IMR-90 (cell line): Measurements from ENCODE around the gene ZNF362. TPM values are rescaled to one million over a fixed set of nuclear protein-coding genes. Genes with fewer than 3 reads are reported as not detected.

ENCODE experiments used
- ATAC-seq: fragments of 200-7000 bp; cut with Tn5 transposase; 2 replicates; pipeline ENCODE4 v1.9.1; 2020; ENCODE audit warnings: low read depth, mild to moderate bottlenecking, moderate library complexity
- BruUV-seq: library from RNA; stranded (reverse); fragments of 400-500 nt; replicated peaks from 2 replicates; lab custom pipeline; 2021; lab: Mats Ljungman, UMichigan
- CTCF ChIA-PET: fragments of 300-600 bp; formaldehyde crosslinking; extraction: SDS; loops from one replicate; lab custom pipeline; 2021; ENCODE audit warnings: antibody characterized with exemption; lab: Yijun Ruan, JAX
- POLR2A ChIA-PET: fragments of 300-600 bp; sonication (Branson Sonifier 250); formaldehyde crosslinking; loops from one replicate; lab custom pipeline; 2022; ENCODE audit warnings: antibody characterized with exemption; ENCODE audit not compliant: unreplicated experiment; lab: Charles Lee
- DNase-seq: peaks from one replicate; pipeline ENCODE4 v3.0.0; 2013
- H2AFZ ChIP-seq: replicated peaks from 2 replicates; pipeline ENCODE3; 2013; ENCODE audit warnings: low read length, mild to moderate bottlenecking; ENCODE audit not compliant: poor library complexity
- H2AK5ac ChIP-seq: 2 replicates; pipeline ENCODE4 v1.6.1; 2013; ENCODE audit warnings: low read depth, low read length, inconsistent platforms
- H2AK9ac ChIP-seq: replicated peaks from 2 replicates; pipeline ENCODE3; 2013; ENCODE audit warnings: mild to moderate bottlenecking, low read depth, low read length, moderate library complexity; ENCODE audit not compliant: poor library complexity
- H2BK120ac ChIP-seq: 2 replicates; pipeline ENCODE4 v1.6.1; 2013; ENCODE audit warnings: low read depth, low read length, inconsistent platforms
- H2BK15ac ChIP-seq: 3 replicates; pipeline ENCODE4 v1.6.1; 2013; ENCODE audit warnings: low read depth, low read length, inconsistent platforms
- H2BK20ac ChIP-seq: 2 replicates; pipeline ENCODE4 v1.6.1; 2013; ENCODE audit warnings: low read depth, mild to moderate bottlenecking, inconsistent platforms, low read length, moderate library complexity
- H2BK5ac ChIP-seq: 2 replicates; pipeline ENCODE4 v1.6.1; 2013; ENCODE audit warnings: mild to moderate bottlenecking, low read depth, low read length, inconsistent platforms; ENCODE audit not compliant: poor library complexity, severe bottlenecking
- H3K14ac ChIP-seq: replicated peaks from 2 replicates; pipeline ENCODE4 v1.6.1; 2013; ENCODE audit warnings: low read depth, low read length, inconsistent platforms
- H3K18ac ChIP-seq: 2 replicates; pipeline ENCODE4 v1.6.1; 2013; ENCODE audit warnings: low read depth, low read length, control low read depth
- H3K23ac ChIP-seq: 2 replicates; pipeline ENCODE4 v1.6.1; 2013; ENCODE audit warnings: low read depth, low read length, inconsistent platforms
- H3K27ac ChIP-seq: 2 replicates; pipeline ENCODE4 v1.5.1; 2013; ENCODE audit warnings: mild to moderate bottlenecking, control low read depth, low read length; ENCODE audit not compliant: insufficient read depth
- H3K27me3 ChIP-seq: 2 replicates; pipeline ENCODE4 v1.6.1; 2013; ENCODE audit warnings: low read length; ENCODE audit not compliant: control insufficient read depth, insufficient read depth
- H3K36me3 ChIP-seq: 2 replicates; pipeline ENCODE4 v1.6.1; 2013; ENCODE audit warnings: low read length, mixed read lengths; ENCODE audit not compliant: control insufficient read depth, insufficient read depth
- H3K4ac ChIP-seq: 2 replicates; pipeline ENCODE4 v1.6.1; 2013; ENCODE audit warnings: low read depth, low read length, inconsistent platforms
- H3K4me1 ChIP-seq: 2 replicates; pipeline ENCODE4 v1.6.1; 2013; ENCODE audit warnings: low read length, mixed read lengths; ENCODE audit not compliant: control insufficient read depth, insufficient read depth
- H3K4me2 ChIP-seq: 2 replicates; pipeline ENCODE4 v1.6.1; 2013; ENCODE audit warnings: low read depth, mild to moderate bottlenecking, control low read depth, low read length, moderate library complexity
- H3K4me3 ChIP-seq: 2 replicates; pipeline ENCODE4 v1.5.1; 2013; ENCODE audit warnings: low read depth, mild to moderate bottlenecking, control low read depth, low read length, moderate library complexity; ENCODE audit not compliant: insufficient read depth
- H3K56ac ChIP-seq: 2 replicates; pipeline ENCODE4 v1.6.1; 2013; ENCODE audit warnings: low read length, inconsistent platforms; ENCODE audit not compliant: insufficient read depth; ENCODE audit errors: extremely low read depth
- H3K79me1 ChIP-seq, 2 experiments: 2 replicates each; pipeline ENCODE4 v1.6.1; 2013; ENCODE audit warnings: low read length in 2 of 2, inconsistent platforms in 1 of 2, low read depth in 1 of 2
- H3K9ac ChIP-seq: 2 replicates; pipeline ENCODE4 v1.6.1; 2013; ENCODE audit warnings: low read depth, low read length, control low read depth
- H3K9me1 ChIP-seq: 2 replicates; pipeline ENCODE4 v1.6.1; 2013; ENCODE audit warnings: low read length, inconsistent platforms; ENCODE audit not compliant: insufficient read depth
- H3K9me3 ChIP-seq: 2 replicates; pipeline ENCODE4 v1.6.1; 2013; ENCODE audit warnings: low read length; ENCODE audit not compliant: control insufficient read depth, insufficient read depth
- H4K20me1 ChIP-seq: 2 replicates; pipeline ENCODE4 v1.6.1; 2013; ENCODE audit warnings: low read length, inconsistent platforms; ENCODE audit not compliant: insufficient read depth
- H4K5ac ChIP-seq: 2 replicates; pipeline ENCODE4 v1.6.1; 2013; ENCODE audit warnings: mild to moderate bottlenecking, low read depth, low read length, control low read depth
- H4K8ac ChIP-seq, 2 experiments: 2 replicates each; pipeline ENCODE4 v1.6.1; 2013; ENCODE audit warnings: low read depth in 2 of 2, low read length in 2 of 2, control low read depth in 1 of 2, inconsistent platforms in 1 of 2
- H4K91ac ChIP-seq: 2 replicates; pipeline ENCODE4 v1.6.1; 2013; ENCODE audit warnings: low read depth, low read length, inconsistent platforms; ENCODE audit not compliant: insufficient read depth
- CHD1 ChIP-seq: IDR thresholded peaks from 2 replicates; pipeline ENCODE4 v1.6.1; 2012; ENCODE audit warnings: low read depth, low read length, improper control_type of control experiment
- CTCF ChIP-seq: conservative IDR thresholded peaks from 2 replicates; pipeline ENCODE4 v1.5.1; 2012; ENCODE audit warnings: mild to moderate bottlenecking, low read depth, low read length, improper control_type of control experiment
- ELK1 ChIP-seq: fragments of 150-350 bp; IDR thresholded peaks from 2 replicates; pipeline ENCODE4 v1.6.1; 2016; ENCODE audit warnings: low read depth, mild to moderate bottlenecking, low read length, moderate library complexity, borderline replicate concordance
- FOS ChIP-seq: fragments of 150-350 bp; IDR thresholded peaks from 2 replicates; pipeline ENCODE4 v1.6.1; 2016; ENCODE audit warnings: low read depth, low read length
- MAFK ChIP-seq: IDR thresholded peaks from 2 replicates; pipeline ENCODE4 v1.6.1; 2012; ENCODE audit warnings: low read depth, low read length, improper control_type of control experiment
- MAZ ChIP-seq: IDR thresholded peaks from 2 replicates; pipeline ENCODE4 v1.6.1; 2012; ENCODE audit warnings: low read depth, mild to moderate bottlenecking, low read length, improper control_type of control experiment, moderate library complexity, borderline replicate concordance
- NFE2L2 ChIP-seq: fragments of 150-350 bp; IDR thresholded peaks from 2 replicates; pipeline ENCODE4 v1.6.1; 2016; ENCODE audit warnings: low read depth, mild to moderate bottlenecking, low read length
- POLR2A ChIP-seq: IDR thresholded peaks from 2 replicates; pipeline ENCODE4 v1.6.1; 2012; ENCODE audit warnings: mild to moderate bottlenecking, low read depth, low read length
- RCOR1 ChIP-seq: IDR thresholded peaks from 2 replicates; pipeline ENCODE4 v1.6.1; 2012; ENCODE audit warnings: mild to moderate bottlenecking, low read length, improper control_type of control experiment; ENCODE audit not compliant: insufficient replicate concordance
- RFX5 ChIP-seq: IDR thresholded peaks from 2 replicates; pipeline ENCODE4 v1.8.0; 2012; ENCODE audit warnings: low read depth, mild to moderate bottlenecking, low read length, moderate library complexity
- SMC3 ChIP-seq: fragments of 150-350 bp; IDR thresholded peaks from 2 replicates; pipeline ENCODE4 v1.6.1; 2016; ENCODE audit warnings: low read depth, mild to moderate bottlenecking, antibody characterized with exemption, low read length, moderate library complexity
- WGBS, 2 experiments: methylation state at CpG; one replicate each; pipeline versions ENCODE4 v1.1.5 to v1.1.7; 2013; ENCODE audit warnings: missing lambda C conversion rate in 2 of 2; ENCODE audit not compliant: insufficient read length in 1 of 2; ENCODE audit errors: extremely low coverage in 2 of 2; 5-methylcytosine and 5-hydroxymethylcytosine counted together
- dilution Hi-C: fragments of 300-500 bp; cut with HindIII; formaldehyde crosslinking; loops from one replicate; pipeline ENCODE4 v1.14.3; 2018; ENCODE audit warnings: low sequenced_read_pairs; ENCODE audit not compliant: unreplicated experiment
- in situ Hi-C: fragments of 300-500 bp; cut with MboI; formaldehyde crosslinking; loops from 3 replicates; pipeline ENCODE4 v1.14.3; 2019; ENCODE audit warnings: low sequenced_read_pairs, inconsistent platforms, mixed read lengths
- intact Hi-C: fragments of 100-400 bp; cut with micrococcal nuclease; formaldehyde crosslinking; loops from 2 replicates; pipeline ENCODE4 v1.10.0; 2022
- polyA plus RNA-seq, 3 experiments: library from polyadenylated mRNA; depleted of rRNA; stranded (reverse); fragments of >200 nt; gene quantifications; 2 replicates each; pipeline ENCODE4 v1.2.3, GENCODE V29; 2012; ENCODE audit warnings: low replicate concordance in 1 of 3
- total RNA-seq: library from RNA; depleted of rRNA; stranded (reverse); fragments of >200 nt; gene quantifications from 2 replicates; pipeline ENCODE4 v1.2.3, GENCODE V29; 2012

ZNF362 gene
- total and polyA plus RNA-seq, 2 of the 4 experiments (the other 2 are of a cell fraction) = 5.7 to 12.9 TPM

- TF ChIP-seq CTCF = no peak
These were observed 71.5 kb downstream of the ZNF362 start (continued) for GRCh38 chr1:33327587-33328325.

- H3K56ac ChIP-seq = no peak overlapping the region
- BruUV-seq = no TSS peak
- dilution Hi-C loops = no loop called here
- ATAC-seq = no peak
- no peak overlapping the region for H2BK120ac ChIP-seq
- H3K18ac ChIP-seq = no peak overlapping the region
- H2BK20ac ChIP-seq = no peak overlapping the region
- peaks cover 22% of the 10 kb centered on the region for H3K9me1 ChIP-seq
- H2AFZ ChIP-seq = no peak overlapping the region
- H2BK15ac ChIP-seq = no peak overlapping the region
- WGBS, 2 experiments = 93% methylated on average over 6 of the region's 12 CpGs; no CpG with 5 or more reads in 1 of the 2 experiments
- H3K27ac ChIP-seq = peak overlapping the region; percentile 29; the same call in 1 of the 2 replicates
- no peak overlapping the region for H3K9ac ChIP-seq
- CTCF ChIA-PET = interaction anchor here (1.0 kb wide), 2 partner anchors 14 to 127 kb away, joined by 3 read pairs; no protein-coding TSS in a partner anchor
- no peak overlapping the region for H3K4ac ChIP-seq
- peak overlapping the region; percentile 26 for H2AK9ac ChIP-seq
- no peaks in the 10 kb centered on the region for H3K27me3 ChIP-seq
- no peak overlapping the region for H3K4me2 ChIP-seq
- in situ Hi-C loops = no loop called here
- no peak overlapping the region for H4K5ac ChIP-seq
- H3K14ac ChIP-seq = no peak overlapping the region
- H3K23ac ChIP-seq = no peak overlapping the region
- no peak overlapping the region for H2AK5ac ChIP-seq
- POLR2A ChIA-PET = no interaction called here
- peaks cover 90% of the 10 kb centered on the region for H3K36me3 ChIP-seq
- H4K91ac ChIP-seq = no peak overlapping the region
- no peak for DNase-seq
- no peaks in the 10 kb centered on the region for H3K9me3 ChIP-seq
- peaks cover 90% of the 10 kb centered on the region for H4K20me1 ChIP-seq
- intact Hi-C loops = loop anchor here (5.0 kb wide), 1 partner anchor 38 kb away; no protein-coding TSS in a partner anchor
- peaks cover 30% of the 10 kb centered on the region for H3K4me1 ChIP-seq
- H4K8ac ChIP-seq = no peak overlapping the region
- H3K79me1 ChIP-seq = peaks cover 60 to 93% of the 10 kb centered on the region in 2 experiments
- H2BK5ac ChIP-seq = peak overlapping the region; percentile 0
- no peak overlapping the region for H3K4me3 ChIP-seq
- no peak for TF ChIP-seq FOS
- TF ChIP-seq RFX5 = no peak
- TF ChIP-seq MAFK = no peak
- no peak for TF ChIP-seq CHD1
- no peak for TF ChIP-seq MAZ
- no peak for TF ChIP-seq POLR2A
- no peak for TF ChIP-seq NFE2L2
- no peak for TF ChIP-seq ELK1
- no peak for TF ChIP-seq CTCF
- no peak for TF ChIP-seq SMC3
- no peak for TF ChIP-seq RCOR1
These were observed 72.5 kb downstream of the ZNF362 start for GRCh38 chr1:33328817-33329216.
